Caco-2 (cell line): ENCODE data around the gene OST4. TPM values are rescaled to one million over a fixed set of nuclear protein-coding genes. Genes with fewer than 3 reads are reported as not detected.

Experiments
- BruUV-seq: library from RNA; stranded (reverse); fragments of 400-500 nt; replicated peaks from 2 replicates; lab custom pipeline; 2021; lab: Mats Ljungman, UMichigan
- CTCF ChIA-PET: fragments of 300-600 bp; sonication (Branson Sonifier 250); formaldehyde crosslinking; loops from one replicate; lab custom pipeline; 2022; ENCODE audit warnings: antibody characterized with exemption; lab: Charles Lee
- POLR2A ChIA-PET: fragments of 300-600 bp; sonication (Branson Sonifier 250); formaldehyde crosslinking; loops from one replicate; lab custom pipeline; 2022; ENCODE audit warnings: antibody characterized with exemption; lab: Charles Lee
- DNase-seq, 2 experiments: peaks; one replicate each; pipeline versions ENCODE4 v3.0.0 to v3.0.0-alpha.2; 2020 to 2022
- H3K27me3 ChIP-seq: replicated peaks from 2 replicates; pipeline ENCODE4 v1.6.0; 2011; ENCODE audit warnings: low read length; ENCODE audit not compliant: control insufficient read depth, insufficient read depth
- H3K36me3 ChIP-seq: 2 replicates; pipeline ENCODE4 v1.5.1; 2011; ENCODE audit warnings: low read length; ENCODE audit not compliant: control insufficient read depth, insufficient read depth
- H3K4me1 ChIP-seq: fragments of 250-450 bp; sonication (Bioruptor Pico); 2 replicates; pipeline ENCODE4 v1.5.1; 2020; ENCODE audit warnings: mild to moderate bottlenecking
- H3K4me3 ChIP-seq: 2 replicates; pipeline ENCODE4 v1.5.1; 2011; ENCODE audit warnings: low read depth, mild to moderate bottlenecking, control low read depth, low read length
- H3K9me3 ChIP-seq: fragments of 250-450 bp; sonication (Bioruptor Pico); 2 replicates; pipeline ENCODE4 v1.5.1; 2020; ENCODE audit warnings: mild to moderate bottlenecking, moderate library complexity
- H3K27ac Mint-ChIP-seq: one replicate; pipeline ENCODE4 v1.8.0; 2022; ENCODE audit warnings: mixed read lengths; ENCODE audit not compliant: unreplicated experiment
- H3K27me3 Mint-ChIP-seq: one replicate; pipeline ENCODE4 v1.8.0; 2022; ENCODE audit warnings: mixed read lengths; ENCODE audit not compliant: insufficient read depth, unreplicated experiment
- H3K36me3 Mint-ChIP-seq: one replicate; pipeline ENCODE4 v1.8.0; 2022; ENCODE audit warnings: mild to moderate bottlenecking, mixed read lengths; ENCODE audit not compliant: insufficient read depth, unreplicated experiment
- H3K4me1 Mint-ChIP-seq: one replicate; pipeline ENCODE4 v1.8.0; 2022; ENCODE audit warnings: low read depth, mixed read lengths; ENCODE audit not compliant: unreplicated experiment
- H3K4me3 Mint-ChIP-seq: one replicate; pipeline ENCODE4 v1.8.0; 2022; ENCODE audit warnings: mild to moderate bottlenecking, moderate library complexity, mixed read lengths; ENCODE audit not compliant: unreplicated experiment
- H3K9me3 Mint-ChIP-seq: one replicate; pipeline ENCODE4 v1.8.0; 2022; ENCODE audit warnings: mixed read lengths; ENCODE audit not compliant: unreplicated experiment
- CTCF ChIP-seq, 2 experiments: fragments of 200-600 bp in 1 of 2; IDR thresholded peaks; 1 replicate in 1 of 2; 2 replicates in 1 of 2; pipeline versions ENCODE4 v1.5.1 to v1.8.0; 2011 to 2022; ENCODE audit warnings: antibody characterized with exemption in 1 of 2, control low read depth in 1 of 2, inconsistent platforms in 1 of 2, low read depth in 1 of 2, low read length in 1 of 2, mild to moderate bottlenecking in 1 of 2, moderate library complexity in 1 of 2; ENCODE audit not compliant: insufficient read depth in 1 of 2, severe bottlenecking in 1 of 2, unreplicated experiment in 1 of 2
- intact Hi-C: fragments of 100-400 bp; cut with micrococcal nuclease; formaldehyde crosslinking; loops from one replicate; pipeline ENCODE4 v1.10.0; 2022; ENCODE audit not compliant: unreplicated experiment
- total RNA-seq: library from RNA; stranded (reverse); gene quantifications from 2 replicates; pipeline ENCODE4 v1.2.3, GENCODE V29; 2022

Gene OST4
- total RNA-seq, 1 experiment from 2014 or later, result 237 TPM

- peak in 1 of 2 experiments; percentile 54 for DNase-seq
- peaks cover 10% of the 10 kb centered on the region for H3K27me3 Mint-ChIP-seq
- peaks cover 53% of the 10 kb centered on the region for H3K36me3 Mint-ChIP-seq
- Histone ChIP-seq H3K36me3 (no peaks in the 10 kb centered on the region), H3K4me3 (peak overlapping the region; percentile 96), H3K27me3 (no peaks in the 10 kb centered on the region), H3K4me1 (0 out of 2 replicates have a peak, but pooled peaks cover 6% of the 10 kb centered on the region), H3K9me3 (no peaks in the 10 kb centered on the region)
- H3K4me1 Mint-ChIP-seq, result peaks cover 31% of the 10 kb centered on the region
- H3K9me3 Mint-ChIP-seq, result peaks cover 9% of the 10 kb centered on the region
- intact Hi-C loops, result loop anchor here (1.0 kb wide), 1 partner anchor 19 kb away; the partner anchor contains the start of gene OST4
- peak overlapping the region; percentile 100 for H3K27ac Mint-ChIP-seq
- BruUV-seq, result TSS peak; percentile 6
- peak overlapping the region; percentile 80 for H3K4me3 Mint-ChIP-seq
- ChIA-PET POLR2A (interaction anchor here (0.7 to 2.5 kb wide), 5 partner anchors 11 to 106 kb away, joined by 3 to 27 read pairs (median 6); partner anchors contain the start of genes OST4 and TMEM214), CTCF (interaction anchor here (1.4 to 3.3 kb wide), 5 partner anchors 7 to 90 kb away, joined by 4 to 21 read pairs (median 10); partner anchors contain the start of genes KHK and OST4)
- no peak for TF ChIP-seq CTCF (IDR thresholded peaks at IDR 0.05; ENCODE audit: insufficient read depth in 1 of 2, low read depth in 1 of 2, low read length in 1 of 2, severe bottlenecking in 1 of 2, unreplicated experiment in 1 of 2)
Observed at GRCh38 chr2:27051902-27052645, 19.4 kb downstream of the OST4 start.

- H3K4me3 ChIP-seq, result peak within 1 kb of the TSS; percentile 96
- Mint-ChIP-seq H3K4me3 (peak within 1 kb of the TSS; percentile 80), H3K36me3 (peaks cover 53% of the 10 kb centered on the region), H3K4me1 (peaks cover 31% of the 10 kb centered on the region), H3K27me3 (peaks cover 10% of the 10 kb centered on the region), H3K27ac (peak within 1 kb of the TSS; percentile 100), H3K9me3 (peaks cover 9% of the 10 kb centered on the region)
- H3K9me3 ChIP-seq, result no peaks in the 10 kb centered on the region
- intact Hi-C loops, result loop anchor here (1.0 kb wide), 5 partner anchors 19 to 90 kb away; partner anchors contain the start of genes KHK, OST4 and TMEM214
- H3K27me3 ChIP-seq, result no peaks in the 10 kb centered on the region
- H3K36me3 ChIP-seq, result no peaks in the 10 kb centered on the region
- peak; percentile 97 for DNase-seq
- ChIA-PET POLR2A (interaction anchor here (0.7 to 2.5 kb wide), 5 partner anchors 12 to 107 kb away, joined by 3 to 27 read pairs (median 6); partner anchors contain the start of genes OST4 and TMEM214), CTCF (interaction anchor here (0.6 to 3.3 kb wide), 10 partner anchors 8 to 302 kb away, joined by 3 to 21 read pairs (median 5); partner anchors contain the start of genes KHK and OST4)
- TF ChIP-seq CTCF (IDR thresholded peaks at IDR 0.05; ENCODE audit: insufficient read depth in 1 of 2, low read depth in 1 of 2, low read length in 1 of 2, severe bottlenecking in 1 of 2, unreplicated experiment in 1 of 2), result no peak
- H3K4me1 ChIP-seq, result 0 out of 2 replicates have a peak, but pooled peaks cover 6% of the 10 kb centered on the region
- BruUV-seq, result no TSS peak
Observed at GRCh38 chr2:27050996-27051901, 20.2 kb downstream of the OST4 start, which contains the start of gene AGBL5. Gene AGBL5, plus strand, starts transcription at chr2:27051668. Its CDS starts 1,291 bp downstream, at chr2:27052959.
